ENCODE results near the gene MYLK4.

MYLK4 gene

DNA sequence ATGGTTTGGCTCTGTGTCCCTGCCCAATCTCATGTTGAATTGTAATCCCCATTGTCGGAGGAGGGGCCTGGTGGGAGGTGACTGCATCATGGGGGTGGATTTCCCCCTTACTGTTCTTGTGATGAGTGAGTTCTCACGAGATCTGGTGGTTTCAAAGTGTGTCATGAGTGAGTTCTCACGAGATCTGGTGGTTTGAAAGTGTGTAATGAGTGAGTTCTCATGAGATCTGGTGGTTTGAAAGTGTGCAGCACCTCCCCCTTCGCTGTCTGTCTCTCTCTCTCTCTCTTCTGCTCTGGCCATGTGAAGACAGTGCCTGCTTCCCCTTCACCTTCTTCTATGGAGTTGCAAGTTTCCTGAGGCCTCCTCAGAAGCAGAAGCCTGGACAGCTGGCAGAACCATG lies 87.6 kb downstream of the MYLK4 start:
- no peak for DNase-seq
- Histone ChIP-seq H3K36me3 (no peaks in the 10 kb centered on the region), H3K4me1 (peaks cover 0 to 4% (median 2%) of the 10 kb centered on the region in 4 donors), H3K4me3 (no peak overlapping the region), H3K27ac (no peak overlapping the region), H3K9me3 (no peaks in the 10 kb centered on the region), H3K27me3 (no peaks in the 10 kb centered on the region)
- TF ChIP-seq, protein P1, sequence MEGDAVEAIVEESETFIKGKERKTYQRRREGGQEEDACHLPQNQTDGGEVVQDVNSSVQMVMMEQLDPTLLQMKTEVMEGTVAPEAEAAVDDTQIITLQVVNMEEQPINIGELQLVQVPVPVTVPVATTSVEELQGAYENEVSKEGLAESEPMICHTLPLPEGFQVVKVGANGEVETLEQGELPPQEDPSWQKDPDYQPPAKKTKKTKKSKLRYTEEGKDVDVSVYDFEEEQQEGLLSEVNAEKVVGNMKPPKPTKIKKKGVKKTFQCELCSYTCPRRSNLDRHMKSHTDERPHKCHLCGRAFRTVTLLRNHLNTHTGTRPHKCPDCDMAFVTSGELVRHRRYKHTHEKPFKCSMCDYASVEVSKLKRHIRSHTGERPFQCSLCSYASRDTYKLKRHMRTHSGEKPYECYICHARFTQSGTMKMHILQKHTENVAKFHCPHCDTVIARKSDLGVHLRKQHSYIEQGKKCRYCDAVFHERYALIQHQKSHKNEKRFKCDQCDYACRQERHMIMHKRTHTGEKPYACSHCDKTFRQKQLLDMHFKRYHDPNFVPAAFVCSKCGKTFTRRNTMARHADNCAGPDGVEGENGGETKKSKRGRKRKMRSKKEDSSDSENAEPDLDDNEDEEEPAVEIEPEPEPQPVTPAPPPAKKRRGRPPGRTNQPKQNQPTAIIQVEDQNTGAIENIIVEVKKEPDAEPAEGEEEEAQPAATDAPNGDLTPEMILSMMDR (IDR thresholded peaks at IDR 0.05): no peak
- intact Hi-C loops (cut with DNase I; ENCODE audit: low total_unique reads): no loop called here

DNA sequence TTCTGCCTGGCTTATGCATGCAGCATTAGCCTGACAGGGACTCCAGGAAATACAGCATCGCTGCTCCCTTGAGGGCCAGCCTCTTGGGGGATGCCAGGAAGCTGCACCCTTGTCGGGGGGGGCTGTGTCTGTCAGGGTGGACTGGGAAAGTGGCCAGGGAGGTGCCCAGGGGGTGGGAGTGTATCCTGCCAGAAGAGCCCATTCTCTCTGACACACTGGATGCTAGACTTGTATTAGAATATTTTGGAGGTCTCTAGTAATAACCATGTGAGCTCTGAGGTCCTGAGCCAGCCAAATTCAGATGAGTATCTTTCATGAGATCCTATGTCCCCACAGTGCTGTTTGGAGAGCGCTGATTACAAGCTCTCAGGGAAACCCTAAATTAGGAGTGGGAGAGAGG lies 89.1 kb downstream of the MYLK4 start:
- Histone ChIP-seq H3K4me1 (peaks cover 0 to 7% (median 3%) of the 10 kb centered on the region in 4 donors), H3K9me3 (no peaks in the 10 kb centered on the region), H3K27ac (no peak overlapping the region), H3K36me3 (no peaks in the 10 kb centered on the region), H3K4me3 (no peak overlapping the region), H3K27me3 (no peaks in the 10 kb centered on the region)
- DNase-seq: no peak
- intact Hi-C loops (cut with DNase I; ENCODE audit: low total_unique reads): no loop called here
- TF ChIP-seq, protein P1 (IDR thresholded peaks at IDR 0.05): no peak

- Histone ChIP-seq H3K27me3 (no peaks in the 10 kb centered on the region), H3K27ac (no peak overlapping the region), H3K36me3 (no peaks in the 10 kb centered on the region), H3K4me1 (peaks cover 0 to 7% (median 3%) of the 10 kb centered on the region in 4 donors), H3K9me3 (no peaks in the 10 kb centered on the region), H3K4me3 (no peak overlapping the region)
- TF ChIP-seq, protein P1 (IDR thresholded peaks at IDR 0.05): no peak
- intact Hi-C loops (cut with DNase I; ENCODE audit: low total_unique reads): no loop called here
- no peak for DNase-seq
Observed at GRCh38 chr6:2659882-2660281, 90.8 kb downstream of the MYLK4 start.

- Histone ChIP-seq H3K9me3 (no peaks in the 10 kb centered on the region), H3K27me3 (no peaks in the 10 kb centered on the region), H3K36me3 (no peaks in the 10 kb centered on the region), H3K4me3 (no peak overlapping the region), H3K4me1 (peaks cover 0 to 7% (median 3%) of the 10 kb centered on the region in 4 donors), H3K27ac (no peak overlapping the region)
- DNase-seq: no peak
- intact Hi-C loops (cut with DNase I; ENCODE audit: low total_unique reads): no loop called here
- TF ChIP-seq, protein P1 (IDR thresholded peaks at IDR 0.05): no peak
Observed at GRCh38 chr6:2659381-2659780, 91.3 kb downstream of the MYLK4 start.

DNA sequence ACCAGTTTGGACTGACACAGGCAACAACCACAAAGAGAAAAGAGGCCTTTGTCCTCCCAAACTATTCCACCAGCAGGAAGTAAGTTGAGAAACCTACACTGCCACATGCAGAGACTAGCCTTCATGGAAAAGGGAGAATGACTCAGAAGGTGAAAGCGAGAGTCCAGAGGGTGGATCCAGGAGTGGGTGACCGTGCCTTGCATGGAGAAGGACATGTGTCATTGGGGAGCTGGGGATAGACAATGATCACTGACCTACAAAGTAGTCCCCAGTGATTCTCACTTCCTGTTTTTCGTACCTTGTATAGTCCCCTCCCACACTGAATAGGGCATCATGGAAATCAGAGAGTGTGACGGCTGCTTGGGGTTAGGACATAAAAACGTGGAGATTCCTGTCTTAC lies 91.9 kb downstream of the MYLK4 start:
- TF ChIP-seq, protein P1 (IDR thresholded peaks at IDR 0.05): no peak
- no peak overlapping the region for H3K27ac ChIP-seq
- H3K4me1 ChIP-seq: peaks cover 0 to 7% (median 3%) of the 10 kb centered on the region in 4 donors
- no peaks in the 10 kb centered on the region for H3K9me3 ChIP-seq
- H3K36me3 ChIP-seq: no peaks in the 10 kb centered on the region
- H3K27me3 ChIP-seq: no peaks in the 10 kb centered on the region
- no peak for DNase-seq
- intact Hi-C loops (cut with DNase I; ENCODE audit: low total_unique reads): no loop called here
- no peak overlapping the region for H3K4me3 ChIP-seq
